Stimulated activated CD4-positive, alpha-beta T cell treated with anti-CD3 and anti-CD28 coated beads, Interleukin-4, amount 100 ng/mL, for 1 hour (primary cell): Measurements from ENCODE around the gene MAML3.

Experiments used
- DNase-seq: peaks from one replicate; pipeline ENCODE4 v3.0.0-alpha.2; 2020

Gene MAML3

DNA sequence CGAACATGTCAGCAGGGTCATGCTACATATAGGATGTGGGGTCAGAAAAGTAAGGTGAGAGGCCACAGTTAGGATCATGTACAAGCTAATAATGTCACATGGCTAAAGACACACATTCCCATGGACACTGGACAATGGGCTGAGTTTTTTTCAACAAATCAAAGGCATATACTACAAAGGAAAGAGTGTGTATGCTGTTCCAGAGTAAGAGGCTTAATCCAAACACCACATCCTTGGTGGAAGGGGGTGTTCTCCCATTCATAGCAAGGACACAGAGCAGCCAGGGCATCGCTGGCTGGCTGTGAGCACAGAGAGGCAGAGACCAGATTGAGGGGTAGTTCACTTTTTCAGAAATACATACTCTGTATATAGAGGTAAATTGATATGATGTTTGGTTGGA is 356.7 kb downstream of the MAML3 start:
- no peak for DNase-seq

DNA sequence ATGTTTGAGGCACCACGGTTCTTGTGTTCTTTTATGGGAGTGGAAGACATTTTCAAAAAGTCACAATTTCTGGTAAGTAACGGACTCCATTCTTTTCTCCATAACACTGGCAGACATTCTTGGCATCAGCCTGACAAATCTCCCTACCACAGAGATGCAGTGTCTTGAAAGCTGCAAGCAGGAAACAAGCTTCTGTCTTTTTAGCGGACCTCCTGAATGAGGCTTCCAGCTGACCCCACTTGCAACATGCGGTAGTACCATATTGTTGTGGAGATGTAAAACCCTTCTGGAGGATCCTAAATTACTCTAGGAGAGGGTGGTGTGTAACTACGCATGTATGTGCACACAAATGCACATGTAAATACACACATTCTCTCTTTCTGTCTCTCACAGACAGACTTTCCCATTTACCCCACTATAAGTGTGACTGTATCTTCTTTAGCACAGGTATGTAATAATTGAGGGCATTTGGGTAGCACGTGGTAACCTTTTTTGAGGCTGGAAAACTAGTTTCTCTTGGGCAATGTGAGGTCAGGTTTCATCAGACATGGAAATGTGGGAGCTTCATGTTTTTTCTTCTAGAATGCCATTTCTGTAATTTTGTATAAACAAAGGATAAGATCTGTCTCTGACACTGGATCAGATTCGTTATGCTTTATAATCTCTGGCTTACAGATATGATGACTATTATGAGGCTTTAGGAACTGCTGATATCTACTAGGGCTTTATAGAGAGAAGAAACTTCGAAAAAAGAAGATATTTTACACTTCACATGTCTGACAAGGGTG is 358.3 kb downstream of the MAML3 start:
- no peak for DNase-seq

DNA sequence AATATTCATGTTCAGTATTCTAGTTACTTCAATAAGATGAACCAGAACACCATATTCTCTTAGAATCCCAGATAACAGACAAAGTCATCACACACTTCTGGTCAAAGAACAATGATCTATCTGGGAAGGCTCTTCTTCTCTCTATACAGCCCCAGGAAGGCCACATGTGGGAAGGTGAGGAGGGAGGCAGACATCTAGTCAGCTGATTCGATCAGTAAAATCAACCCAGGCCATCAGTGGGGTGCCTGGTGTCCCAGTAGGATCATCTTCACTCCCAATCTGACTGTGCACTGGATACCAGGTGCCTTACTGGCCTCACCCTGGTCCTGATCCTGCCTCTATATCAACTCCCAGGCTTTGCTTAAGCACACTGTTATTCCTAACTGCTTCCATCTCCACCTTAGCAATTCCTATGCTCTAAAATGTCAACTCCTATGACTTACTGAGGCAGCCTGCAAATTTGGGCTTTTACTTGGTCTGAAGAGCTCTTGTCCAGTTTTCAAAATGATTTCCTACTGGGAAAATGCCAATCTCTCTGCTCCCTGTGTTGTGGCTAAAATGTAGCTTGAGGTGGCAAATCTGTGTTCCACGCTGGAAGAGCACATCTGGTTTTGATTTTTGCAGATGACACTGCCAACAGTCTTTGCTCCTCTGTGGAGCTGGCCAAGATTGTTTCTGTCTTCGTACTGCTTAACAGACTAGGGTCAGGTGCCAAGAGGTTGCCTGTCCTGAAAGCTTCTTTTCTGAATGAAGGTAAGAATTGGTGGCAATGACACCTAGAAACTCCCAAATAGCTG is 359.6 kb downstream of the MAML3 start:
- DNase-seq = no peak

DNA sequence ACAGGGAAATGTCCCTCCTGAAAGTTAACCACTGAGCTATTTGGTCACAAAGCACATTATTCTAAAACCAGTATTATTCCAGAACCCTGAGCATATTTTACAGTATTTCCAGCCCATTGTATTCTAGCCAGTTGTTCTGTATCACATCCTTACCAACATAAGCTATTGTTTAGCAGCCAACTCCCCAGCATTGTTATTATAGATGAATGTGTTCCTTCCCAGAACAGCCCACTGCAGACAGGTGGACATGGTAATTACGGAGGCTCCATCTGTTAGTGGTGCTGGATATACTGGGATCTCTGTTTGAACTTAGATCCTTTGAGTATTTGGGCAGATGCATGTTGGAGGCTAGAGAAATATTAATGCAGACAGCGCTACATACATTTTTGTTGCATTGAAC is 362.3 kb downstream of the MAML3 start:
- DNase-seq = no peak

DNA sequence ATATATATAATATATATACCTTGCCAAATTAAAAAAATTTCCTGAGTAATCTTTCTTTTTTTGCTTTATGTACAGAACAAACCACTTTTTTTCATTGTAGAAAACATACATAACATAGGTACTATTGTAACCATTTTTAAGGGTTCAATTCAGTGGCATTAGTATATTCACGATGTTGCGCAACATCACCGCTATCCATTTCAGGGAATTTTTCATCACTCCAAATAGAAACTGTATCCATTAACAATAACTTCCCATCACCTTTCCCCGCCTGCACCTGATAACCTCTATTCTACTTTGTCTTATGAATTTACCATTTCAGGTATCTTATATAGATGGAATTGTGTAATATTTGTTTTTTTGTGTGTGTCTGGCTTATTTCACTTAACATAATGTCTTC is 363.7 kb downstream of the MAML3 start:
- DNase-seq = no peak

DNA sequence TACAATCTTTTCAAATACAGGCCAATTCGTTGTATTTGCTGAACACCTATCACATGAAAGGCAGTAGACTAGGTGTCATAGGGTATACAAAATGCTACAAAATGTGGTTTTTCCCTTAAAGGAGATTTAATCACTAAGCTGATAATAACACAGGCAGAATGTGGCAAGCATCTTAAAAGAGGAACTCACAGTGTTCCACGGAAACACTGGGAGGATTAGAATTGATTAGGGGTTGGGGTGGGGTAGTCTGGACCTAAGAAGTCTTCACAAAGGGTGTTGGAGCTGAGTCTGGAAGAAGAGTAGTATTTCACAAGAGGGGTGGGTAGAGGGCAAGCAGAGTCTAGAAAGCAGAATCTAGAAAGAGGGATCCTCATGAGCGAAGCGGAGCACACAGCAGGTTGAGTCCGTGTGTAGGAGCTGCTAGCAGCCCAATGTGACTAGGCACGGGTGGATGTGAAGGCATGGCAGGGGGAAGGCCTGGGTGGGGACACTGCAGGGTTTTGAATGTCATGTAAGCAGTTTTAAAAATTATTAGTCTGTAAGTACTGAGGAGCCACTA is 364.8 kb downstream of the MAML3 start:
- DNase-seq = no peak

DNA sequence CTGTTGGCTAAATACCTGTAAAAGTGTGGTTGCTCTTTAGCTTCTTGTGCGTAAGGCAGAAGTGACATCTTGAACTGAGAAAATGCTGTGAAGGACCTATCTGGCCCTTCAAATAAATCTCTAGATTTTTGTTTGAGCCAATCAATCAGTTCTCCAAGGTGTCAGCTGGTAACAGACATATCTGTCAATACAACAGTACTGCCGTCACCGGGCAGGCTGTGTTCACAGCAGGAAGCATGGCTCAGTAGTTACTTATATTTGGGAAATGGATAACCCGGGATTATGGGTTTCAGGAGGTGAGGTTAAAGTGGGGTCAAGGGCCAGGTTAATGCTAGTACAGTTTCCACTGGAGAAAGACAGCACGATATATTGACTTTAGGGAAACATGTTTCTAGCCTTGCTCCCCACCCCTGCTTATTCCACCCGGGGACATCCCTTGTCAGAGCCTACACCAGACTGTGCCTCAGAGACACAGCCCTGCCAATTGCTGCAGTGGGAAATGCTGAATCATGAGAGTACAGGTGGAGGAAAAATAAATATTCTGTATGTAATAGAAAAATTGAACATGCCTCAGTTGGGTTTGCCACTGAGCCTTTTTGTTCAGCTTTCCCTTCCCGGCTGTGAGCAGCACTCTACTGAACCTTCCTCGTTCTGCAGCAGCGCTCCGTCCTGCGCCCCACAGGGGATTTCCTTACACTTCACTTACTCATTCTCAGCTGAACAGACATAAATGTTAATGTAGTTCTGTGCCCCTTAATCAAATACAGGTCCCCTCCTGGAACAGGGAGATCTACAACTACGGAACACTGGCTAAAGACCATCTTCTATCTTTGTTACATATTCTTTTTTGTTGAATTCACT is 367.3 kb downstream of the MAML3 start:
- DNase-seq = no peak

DNA sequence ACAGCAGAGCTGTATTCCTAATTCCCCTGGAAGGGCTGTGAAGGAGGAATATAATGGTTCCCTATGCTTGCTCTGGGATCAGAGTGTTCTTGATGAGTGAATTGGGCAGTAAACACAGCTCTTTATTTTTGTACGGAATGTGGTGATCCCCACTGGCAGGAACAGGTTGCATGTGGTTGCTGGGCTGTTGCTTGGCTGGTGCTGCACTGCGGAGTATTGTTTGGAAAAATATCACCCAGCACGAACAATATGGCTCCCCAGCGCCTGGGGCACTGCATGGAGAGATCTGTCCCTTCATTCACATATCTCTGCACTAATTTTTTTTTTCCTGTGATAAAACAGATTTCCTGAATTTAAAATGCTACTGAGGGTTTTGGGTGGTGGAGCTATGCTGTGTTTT is 368.6 kb downstream of the MAML3 start:
- no peak for DNase-seq

DNA sequence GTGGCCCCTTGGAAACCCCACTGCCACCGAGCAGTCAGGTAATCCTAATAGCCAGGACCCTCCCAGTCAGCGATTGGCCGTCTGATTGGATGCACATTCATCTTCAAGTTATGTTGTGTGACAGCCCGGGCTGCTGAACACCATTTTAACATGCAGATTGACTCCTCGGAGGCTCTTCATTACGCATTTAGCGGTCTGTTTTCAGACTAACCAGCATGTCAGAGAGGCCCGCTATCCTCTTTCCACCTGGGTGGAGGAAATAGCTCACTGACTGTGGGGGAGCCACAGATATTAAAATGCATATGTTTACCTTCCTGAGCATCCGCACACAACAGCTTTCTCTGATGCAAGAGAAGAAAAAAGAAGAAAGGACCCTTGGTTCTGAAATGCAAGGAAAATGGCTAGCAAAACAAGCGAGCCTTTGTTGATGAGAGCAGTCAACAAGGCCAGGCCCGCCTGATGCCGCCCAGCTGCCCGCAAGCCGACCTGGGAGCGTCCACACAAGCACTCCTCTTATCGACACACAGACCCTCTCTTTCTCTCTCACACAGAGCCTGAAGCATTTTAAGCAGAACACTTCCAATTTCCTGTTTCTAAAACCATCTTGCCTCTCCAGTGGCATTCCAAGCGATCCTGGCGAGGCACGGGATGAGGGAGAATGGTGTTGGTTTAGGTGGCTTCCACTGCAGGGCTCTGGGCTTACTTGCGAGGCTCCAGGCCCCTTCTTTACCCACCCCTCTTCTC is 370.1 kb downstream of the MAML3 start:
- no peak for DNase-seq

DNA sequence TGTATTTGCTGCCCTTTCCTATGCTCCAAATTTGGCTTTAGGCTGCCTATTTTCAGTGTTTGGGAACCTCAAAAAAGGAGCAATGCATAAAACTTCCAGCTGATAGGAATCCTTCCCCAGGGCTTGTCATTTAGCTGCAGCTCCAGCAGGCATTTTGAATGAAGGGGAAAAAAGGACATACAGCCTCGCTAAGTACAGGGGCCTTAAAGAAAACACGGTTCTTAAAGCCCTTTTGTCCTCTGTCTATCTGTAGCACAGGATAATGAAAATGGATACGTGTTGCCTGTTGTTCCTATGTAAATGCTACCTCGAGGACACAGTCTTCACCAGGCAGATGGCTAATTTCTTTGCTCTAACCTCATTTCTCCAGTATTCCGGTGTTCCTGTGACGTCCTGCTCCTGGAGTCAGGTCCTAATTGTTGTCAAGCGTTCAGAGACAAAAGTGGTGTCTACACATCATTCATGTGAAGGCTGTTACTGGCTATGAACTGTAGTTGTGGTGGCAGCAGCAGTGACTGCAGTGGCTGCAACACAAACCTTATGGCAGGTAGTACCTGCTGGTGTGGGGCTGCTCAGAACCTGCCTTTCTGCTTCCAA is 371.0 kb downstream of the MAML3 start:
- no peak for DNase-seq

DNA sequence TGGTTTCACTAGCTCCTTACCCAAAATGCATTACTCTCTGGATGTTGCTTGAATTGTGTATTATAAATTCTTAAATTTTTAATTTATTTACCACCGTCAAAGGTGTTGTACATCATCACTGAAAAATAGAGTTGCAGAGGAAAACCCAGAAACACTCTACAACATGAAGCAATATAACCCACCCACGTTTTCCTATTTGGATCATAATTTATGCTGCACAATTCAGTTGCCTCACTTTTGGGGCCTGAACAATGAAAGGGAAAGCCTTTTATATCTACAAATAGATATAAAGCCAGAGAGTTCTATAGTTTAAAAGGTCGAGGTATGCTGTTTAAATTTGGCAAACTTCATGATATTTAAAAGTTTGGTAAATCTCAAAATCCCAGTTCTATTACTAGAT is 372.9 kb downstream of the MAML3 start:
- no peak for DNase-seq

DNA sequence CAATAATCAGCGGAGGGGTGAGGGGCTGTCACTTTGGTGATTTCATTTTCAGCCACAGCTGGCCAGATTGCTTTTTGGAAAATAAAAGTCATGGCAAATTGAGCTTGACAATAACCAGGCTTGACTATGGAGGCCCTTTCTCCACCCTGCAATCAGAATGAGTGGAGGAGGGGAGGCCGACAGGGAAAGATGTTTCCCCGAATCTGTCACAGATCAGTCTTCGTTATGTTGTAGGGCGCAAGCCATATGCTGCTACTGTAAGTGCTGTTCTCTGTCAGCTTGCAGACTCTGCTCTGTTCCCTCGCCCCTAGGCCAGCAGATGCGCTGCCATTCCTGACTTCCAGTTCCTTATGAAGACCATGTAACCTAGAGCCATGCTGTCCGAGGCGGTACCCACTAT is 374.3 kb downstream of the MAML3 start:
- no peak for DNase-seq

DNA sequence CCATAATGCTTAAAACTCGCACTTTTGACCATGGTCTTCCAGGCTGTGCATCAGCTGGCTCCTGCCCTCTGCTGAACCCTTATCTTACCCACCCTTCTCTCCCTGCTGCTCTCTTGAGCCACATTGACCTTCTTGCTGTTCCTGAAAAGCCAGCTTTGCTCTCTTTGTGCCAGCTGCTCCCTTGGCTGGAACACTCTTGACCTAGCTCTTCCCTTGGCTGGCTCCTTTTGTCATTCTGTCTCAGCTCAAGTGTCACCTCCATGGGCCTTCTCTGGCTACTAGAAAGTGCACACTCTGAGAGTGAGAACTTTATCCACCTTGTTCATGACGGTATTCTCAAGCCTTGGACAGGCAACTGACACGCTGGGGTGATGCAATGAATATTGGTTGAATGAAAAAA is 376.2 kb downstream of the MAML3 start:
- DNase-seq = no peak

DNA sequence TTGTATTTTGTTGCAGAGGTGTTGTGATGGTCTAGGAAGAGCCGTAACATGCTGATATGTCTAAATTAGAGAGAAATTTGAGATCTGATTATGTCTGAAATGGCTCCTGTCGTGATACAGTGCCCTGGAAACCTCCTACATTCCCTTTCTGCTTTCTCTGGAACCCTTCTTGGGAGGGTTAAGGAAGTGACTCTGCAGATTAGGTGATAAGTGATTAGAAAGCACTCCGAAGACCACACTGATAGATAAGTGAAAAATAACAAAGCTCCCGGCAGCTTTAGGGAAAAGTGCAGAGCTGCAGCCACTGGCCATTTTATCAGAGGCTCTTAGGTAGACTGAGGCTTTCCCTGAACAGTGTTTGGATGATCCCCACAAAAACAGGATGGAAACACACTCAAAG is 377.7 kb downstream of the MAML3 start:
- no peak for DNase-seq

DNA sequence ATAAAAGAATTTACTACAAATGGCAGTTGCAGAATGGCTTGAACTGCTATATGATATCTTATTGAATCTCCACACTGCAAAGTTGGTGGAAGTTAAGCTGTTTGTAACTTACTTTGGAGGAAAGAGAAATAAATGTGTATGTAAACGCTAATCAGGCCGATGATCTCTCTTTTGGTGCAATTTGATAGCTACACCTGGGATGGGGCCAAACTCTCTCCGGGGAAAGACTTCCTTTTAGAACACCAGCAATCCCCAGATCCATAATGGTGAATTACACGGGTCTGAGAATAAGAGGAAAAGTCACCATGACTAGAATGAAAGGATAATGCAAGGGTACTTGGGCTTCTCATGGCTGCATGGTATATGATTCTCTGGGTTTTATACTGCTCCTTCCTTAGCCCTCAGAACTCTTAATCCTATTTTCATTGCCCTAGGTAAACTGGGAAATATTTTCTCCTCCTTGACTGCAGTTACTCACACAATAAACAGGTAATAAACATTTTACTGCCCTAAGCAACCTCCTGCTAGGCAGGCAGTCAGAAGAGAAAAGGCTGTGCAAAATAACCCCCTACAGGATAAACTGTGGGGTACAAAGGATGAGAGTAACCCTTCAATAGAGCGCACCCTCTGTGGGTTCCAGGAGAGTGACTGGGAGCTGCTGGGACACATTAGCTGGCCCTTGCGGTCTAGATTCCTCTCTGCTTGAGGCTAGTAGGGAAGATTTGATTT is 379.1 kb downstream of the MAML3 start:
- no peak for DNase-seq

DNA sequence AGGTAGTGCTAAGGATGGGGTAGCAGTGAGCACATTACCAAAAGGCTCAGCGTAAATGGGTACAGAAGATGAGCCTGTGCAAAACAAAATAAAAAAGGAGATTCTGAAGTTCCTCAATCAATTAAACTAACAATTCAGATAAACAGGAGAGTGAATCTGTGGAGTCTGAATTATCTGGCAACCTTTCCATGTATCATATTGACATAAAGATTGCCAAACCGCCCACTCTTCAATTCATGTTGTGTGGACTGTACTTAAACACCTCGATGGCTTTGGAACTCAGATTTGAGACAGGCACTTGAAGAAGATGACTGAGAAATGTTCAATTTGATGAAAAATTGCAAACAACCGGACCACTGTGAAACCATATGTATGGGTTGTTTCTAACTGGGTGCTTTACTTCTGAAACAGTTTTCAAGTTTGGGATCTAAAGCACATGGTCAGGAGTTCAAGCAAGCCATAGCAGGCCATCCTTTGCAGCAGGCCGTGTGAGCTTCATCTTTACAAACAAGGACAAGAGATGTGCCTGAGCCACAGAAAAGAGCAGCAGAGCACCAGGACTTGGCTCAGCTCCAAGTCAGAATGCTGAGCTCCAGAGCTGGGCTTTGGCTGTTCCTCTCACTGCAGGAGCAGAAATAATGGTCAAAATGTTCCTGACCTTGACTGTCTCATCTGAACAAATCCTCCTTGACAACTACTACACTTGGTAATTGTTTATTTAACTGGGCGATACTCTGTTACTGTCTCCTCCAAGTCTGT is 380.2 kb downstream of the MAML3 start:
- DNase-seq = no peak

DNA sequence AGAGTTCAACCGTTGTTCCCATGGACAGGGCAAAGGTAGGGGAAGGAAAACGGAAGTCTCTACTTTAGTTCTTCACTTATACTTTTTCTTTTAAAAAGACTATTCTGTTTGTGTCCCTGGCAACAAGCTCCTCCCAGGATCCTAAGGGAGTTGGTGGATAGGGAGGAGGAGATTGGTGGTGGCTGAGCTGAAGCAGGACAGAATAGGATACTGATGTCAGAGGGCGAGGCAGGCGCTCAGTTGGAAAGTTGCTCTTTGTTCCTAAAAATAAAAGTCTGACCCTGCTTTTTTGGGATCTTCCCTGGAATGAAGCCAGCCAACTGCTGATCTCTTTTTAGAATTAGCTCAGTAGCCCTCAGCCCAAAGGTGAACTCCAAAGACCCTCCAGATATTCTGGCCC is 383.6 kb downstream of the MAML3 start:
- no peak for DNase-seq

DNA sequence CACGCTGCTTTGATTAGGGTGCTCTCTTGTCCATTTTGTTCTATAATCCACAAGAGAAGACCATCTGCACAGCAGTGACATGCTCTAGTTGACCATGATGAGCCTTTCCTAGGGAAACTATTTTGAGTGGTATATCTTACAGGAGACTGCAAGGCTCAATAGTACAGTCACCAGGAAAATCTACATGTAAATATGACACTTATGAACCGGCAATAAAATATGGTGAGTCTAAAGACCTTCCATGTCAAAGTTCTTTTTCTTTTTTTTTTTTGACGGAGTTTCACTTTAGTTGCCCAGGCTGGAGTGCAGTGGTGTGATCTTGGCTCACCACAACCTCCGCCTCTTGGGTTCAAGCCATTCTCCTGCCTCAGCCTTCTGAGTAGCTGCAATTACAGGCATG is 384.6 kb downstream of the MAML3 start:
- no peak for DNase-seq

DNA sequence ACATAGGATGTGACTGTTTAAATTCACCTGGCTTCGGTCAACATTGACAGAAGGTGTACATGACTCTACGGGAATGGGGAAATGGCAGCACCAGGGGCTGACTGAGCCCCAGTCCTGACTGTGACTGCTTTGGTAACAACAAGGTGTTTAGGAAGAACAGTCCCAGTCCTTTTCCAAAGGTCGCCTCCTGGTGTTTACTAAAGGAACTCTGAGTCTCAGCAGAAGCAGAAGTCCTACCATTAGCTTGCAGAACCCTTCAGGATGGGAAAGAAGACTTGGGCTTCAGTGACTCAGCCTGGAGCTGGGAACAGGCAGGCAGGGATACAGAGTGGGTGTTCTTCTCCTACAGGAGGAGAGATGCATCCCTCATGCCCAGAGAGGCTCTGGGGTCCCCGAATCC is 385.1 kb downstream of the MAML3 start:
- DNase-seq = no peak

DNA sequence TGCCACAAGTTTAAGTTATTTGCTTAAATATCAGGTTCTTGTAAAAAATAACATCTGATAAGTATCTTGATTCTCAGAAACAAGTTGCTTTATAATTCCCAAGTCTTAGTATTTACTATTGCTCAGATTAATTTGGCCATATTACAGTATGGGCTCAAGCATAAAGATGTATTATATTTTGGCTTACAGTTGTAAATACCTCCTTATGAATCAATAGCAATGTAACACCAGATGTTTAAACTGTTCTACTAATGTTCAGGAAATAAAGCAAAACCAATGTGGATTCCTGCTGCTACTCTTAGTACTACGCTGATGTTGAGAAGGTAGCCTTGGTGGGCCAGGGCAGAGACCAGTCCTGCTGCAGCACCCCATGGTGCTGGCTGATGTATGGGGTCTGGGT is 385.6 kb downstream of the MAML3 start:
- DNase-seq = no peak

DNA sequence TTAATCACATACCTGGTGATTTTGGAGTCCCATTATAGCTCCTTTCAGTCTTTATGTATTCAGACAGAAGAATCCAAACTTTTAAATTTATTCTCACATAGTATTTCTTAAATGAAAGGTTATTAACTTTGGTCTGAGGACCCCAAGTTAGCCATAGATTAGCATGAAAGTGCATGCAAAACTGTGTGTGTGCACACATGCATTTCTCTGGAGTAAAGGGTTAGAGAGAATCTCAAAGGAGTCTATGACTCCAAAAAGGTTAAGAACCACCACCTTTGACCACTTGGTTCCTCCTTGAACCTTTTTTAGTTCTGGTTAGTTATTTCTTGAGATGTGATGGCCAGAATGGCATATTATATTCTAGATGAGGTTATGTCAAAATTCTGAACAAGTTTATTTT is 386.4 kb downstream of the MAML3 start:
- no peak for DNase-seq
